WTC11 (cell line): ENCODE results near the gene HEY2. TPM values are rescaled to one million over a fixed set of nuclear protein-coding genes. Genes with fewer than 3 reads are reported as not detected.

Experiments used
- ATAC-seq: fragments of 200-7000 bp; cut with Tn5 transposase; 2 replicates; pipeline ENCODE4 v1.10.0; 2021; ENCODE audit warnings: mild to moderate bottlenecking, moderate library complexity
- CTCF ChIA-PET: fragments of 300-600 bp; sonication (Branson Sonifier 250); formaldehyde crosslinking; loops from one replicate; lab custom pipeline; 2021; ENCODE audit warnings: antibody characterized with exemption; lab: Charles Lee
- POLR2A ChIA-PET: fragments of 350-600 bp; sonication (Branson Sonifier 250); formaldehyde crosslinking; loops from one replicate; lab custom pipeline; 2021; ENCODE audit warnings: antibody characterized with exemption; lab: Charles Lee
- DNase-seq: peaks from one replicate; pipeline ENCODE4 v3.0.0; 2021; ENCODE audit warnings: low spot score
- H3K27ac Mint-ChIP-seq: 2 replicates; pipeline ENCODE4 v1.8.0; 2021; ENCODE audit warnings: mixed read lengths
- H3K27me3 Mint-ChIP-seq: 2 replicates; pipeline ENCODE4 v1.8.0; 2021; ENCODE audit warnings: low read depth, mild to moderate bottlenecking, moderate library complexity, mixed read lengths
- H3K36me3 Mint-ChIP-seq: 2 replicates; pipeline ENCODE4 v1.8.0; 2021; ENCODE audit warnings: mixed read lengths
- H3K4me1 Mint-ChIP-seq: 2 replicates; pipeline ENCODE4 v1.8.0; 2022; ENCODE audit warnings: mixed read lengths
- H3K4me3 Mint-ChIP-seq: 2 replicates; pipeline ENCODE4 v1.8.0; 2021; ENCODE audit warnings: mild to moderate bottlenecking, moderate library complexity, mixed read lengths
- H3K9me3 Mint-ChIP-seq: 2 replicates; pipeline ENCODE4 v1.8.0; 2021; ENCODE audit warnings: mixed read lengths
- AFF4 ChIP-seq: sonication (generic); formaldehyde crosslinking; IDR thresholded peaks from 2 replicates; pipeline ENCODE4 v1.8.1; 2023; ENCODE audit warnings: mild to moderate bottlenecking, missing genetic modification reagents, borderline replicate concordance
- CREB1 ChIP-seq: sonication (generic); formaldehyde crosslinking; IDR thresholded peaks from 2 replicates; pipeline ENCODE4 v1.8.0; 2023; ENCODE audit warnings: mild to moderate bottlenecking, missing genetic modification reagents
- CREM ChIP-seq: sonication (generic); formaldehyde crosslinking; IDR thresholded peaks from 2 replicates; pipeline ENCODE4 v1.8.1; 2022; ENCODE audit warnings: mild to moderate bottlenecking, missing genetic modification reagents, moderate library complexity
- ETV6 ChIP-seq: sonication (generic); formaldehyde crosslinking; IDR thresholded peaks from 2 replicates; pipeline ENCODE4 v1.8.1; 2022; ENCODE audit warnings: mild to moderate bottlenecking, missing genetic modification reagents
- FOXK1 ChIP-seq: sonication (generic); formaldehyde crosslinking; IDR thresholded peaks from 2 replicates; pipeline ENCODE4 v1.8.0; 2022; ENCODE audit warnings: mild to moderate bottlenecking, moderate library complexity, missing genetic modification reagents
- JUN ChIP-seq: sonication (generic); formaldehyde crosslinking; IDR thresholded peaks from 2 replicates; pipeline ENCODE4 v1.8.0; 2023; ENCODE audit warnings: mild to moderate bottlenecking, missing genetic modification reagents
- MXD4 ChIP-seq: fragments of 250-450 bp; sonication (Bioruptor Pico); IDR thresholded peaks from 2 replicates; pipeline ENCODE4 v1.8.0; 2021; ENCODE audit warnings: mild to moderate bottlenecking, moderate library complexity, borderline replicate concordance
- NR2C2 ChIP-seq: sonication (generic); formaldehyde crosslinking; IDR thresholded peaks from 2 replicates; pipeline ENCODE4 v1.8.0; 2022; ENCODE audit warnings: mild to moderate bottlenecking, missing genetic modification reagents
- TEAD1 ChIP-seq: sonication (generic); formaldehyde crosslinking; IDR thresholded peaks from 2 replicates; pipeline ENCODE4 v1.8.0; 2022; ENCODE audit warnings: mild to moderate bottlenecking, missing genetic modification reagents
- ZNF281 ChIP-seq: sonication (generic); formaldehyde crosslinking; IDR thresholded peaks from 2 replicates; pipeline ENCODE4 v1.8.0; 2023; ENCODE audit warnings: mild to moderate bottlenecking, missing genetic modification reagents
- ZNF416 ChIP-seq: fragments of 250-450 bp; sonication (Bioruptor Pico); IDR thresholded peaks from 2 replicates; pipeline ENCODE4 v1.9.0; 2021; ENCODE audit warnings: mild to moderate bottlenecking, inconsistent platforms
- ZNF423 ChIP-seq: fragments of 250-450 bp; sonication (Bioruptor Pico); IDR thresholded peaks from 2 replicates; pipeline ENCODE4 v2.1.2; 2022; ENCODE audit warnings: mild to moderate bottlenecking, moderate library complexity
- total RNA-seq: library from RNA; stranded (reverse); gene quantifications from 3 replicates; pipeline ENCODE4 v1.2.3, GENCODE V29; 2021
- TF ChIP-seq, protein P1 (sequence below): sonication (generic); formaldehyde crosslinking; IDR thresholded peaks from 2 replicates; pipeline ENCODE4 v1.8.1; 2023; ENCODE audit warnings: mild to moderate bottlenecking, moderate library complexity, missing genetic modification reagents
- TF ChIP-seq, protein P2 (sequence below): fragments of 250-450 bp; sonication (Bioruptor Pico); IDR thresholded peaks from 2 replicates; pipeline ENCODE4 v1.8.0; 2021; ENCODE audit warnings: mild to moderate bottlenecking
- TF ChIP-seq, protein P3 (sequence below): sonication (generic); formaldehyde crosslinking; IDR thresholded peaks from 2 replicates; pipeline ENCODE4 v1.8.0; 2022; ENCODE audit warnings: mild to moderate bottlenecking, missing genetic modification reagents
- TF ChIP-seq, protein P4 (sequence below): sonication (generic); formaldehyde crosslinking; IDR thresholded peaks from 2 replicates; pipeline ENCODE4 v1.8.0; 2023; ENCODE audit warnings: missing genetic modification reagents, mild to moderate bottlenecking, borderline replicate concordance
- TF ChIP-seq, protein P5 (sequence below): sonication (generic); formaldehyde crosslinking; IDR thresholded peaks from 2 replicates; pipeline ENCODE4 v1.8.1; 2023; ENCODE audit warnings: mild to moderate bottlenecking, missing genetic modification reagents

The HEY2 gene
- total RNA-seq, 1 experiment from 2014 or later = 10.6 TPM

- TF ChIP-seq AFF4 (CRISPR knock-in tag) = no peak
- no peak for TF ChIP-seq ETV6 (CRISPR knock-in tag)
- no peak for TF ChIP-seq MXD4 (CRISPR knock-in tag)
These were observed 5.8 kb upstream of the HEY2 start (continued) for GRCh38 chr6:125743604-125744003.

DNA sequence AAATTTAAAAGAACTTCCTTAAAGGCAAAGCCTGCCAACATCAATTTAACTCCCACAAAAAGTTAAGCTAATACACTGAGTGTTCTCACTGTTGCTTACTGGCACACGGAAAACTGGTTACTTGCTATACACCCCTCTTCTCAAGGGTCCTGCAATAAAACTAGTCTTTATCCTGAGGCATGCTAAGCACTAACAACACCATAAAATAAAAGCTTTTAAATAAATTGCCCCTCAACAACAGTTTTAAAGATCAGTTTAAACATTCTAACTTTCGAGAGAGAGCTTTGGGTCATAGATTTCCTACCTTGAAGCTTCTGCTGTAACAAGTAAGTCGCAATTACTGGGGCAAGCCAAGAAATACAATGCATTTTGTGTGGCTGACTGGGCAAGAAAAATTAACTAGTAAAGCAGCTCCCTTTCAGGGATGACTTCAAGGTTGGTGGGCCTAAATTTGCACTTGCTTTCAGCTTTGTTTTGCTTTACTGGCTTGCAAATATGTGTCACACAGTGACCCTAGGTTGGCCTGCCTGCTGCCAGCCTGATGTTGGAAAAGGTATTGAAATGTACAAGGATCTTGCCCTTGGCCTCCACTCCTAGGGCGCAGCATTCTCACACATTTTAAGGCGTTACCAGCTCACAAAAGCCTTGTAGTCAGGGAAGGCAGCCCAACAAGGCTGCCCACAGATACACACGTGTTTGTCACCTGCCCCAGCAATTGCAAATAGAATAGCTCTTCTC, 4.0 kb upstream of the HEY2 start:
- CTCF ChIA-PET = interaction anchor here (0.9 to 1.7 kb wide), 7 partner anchors 9 to 211 kb away, joined by 3 to 12 read pairs (median 4); partner anchors contain the start of genes HINT3 and NCOA7
- H3K36me3 Mint-ChIP-seq = no peaks in the 10 kb centered on the region
- TF ChIP-seq, protein P1, sequence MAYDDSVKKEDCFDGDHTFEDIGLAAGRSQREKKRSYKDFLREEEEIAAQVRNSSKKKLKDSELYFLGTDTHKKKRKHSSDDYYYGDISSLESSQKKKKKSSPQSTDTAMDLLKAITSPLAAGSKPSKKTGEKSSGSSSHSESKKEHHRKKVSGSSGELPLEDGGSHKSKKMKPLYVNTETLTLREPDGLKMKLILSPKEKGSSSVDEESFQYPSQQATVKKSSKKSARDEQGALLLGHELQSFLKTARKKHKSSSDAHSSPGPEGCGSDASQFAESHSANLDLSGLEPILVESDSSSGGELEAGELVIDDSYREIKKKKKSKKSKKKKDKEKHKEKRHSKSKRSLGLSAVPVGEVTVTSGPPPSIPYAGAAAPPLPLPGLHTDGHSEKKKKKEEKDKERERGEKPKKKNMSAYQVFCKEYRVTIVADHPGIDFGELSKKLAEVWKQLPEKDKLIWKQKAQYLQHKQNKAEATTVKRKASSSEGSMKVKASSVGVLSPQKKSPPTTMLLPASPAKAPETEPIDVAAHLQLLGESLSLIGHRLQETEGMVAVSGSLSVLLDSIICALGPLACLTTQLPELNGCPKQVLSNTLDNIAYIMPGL (CRISPR knock-in tag) = no peak
- TF ChIP-seq, protein P2, sequence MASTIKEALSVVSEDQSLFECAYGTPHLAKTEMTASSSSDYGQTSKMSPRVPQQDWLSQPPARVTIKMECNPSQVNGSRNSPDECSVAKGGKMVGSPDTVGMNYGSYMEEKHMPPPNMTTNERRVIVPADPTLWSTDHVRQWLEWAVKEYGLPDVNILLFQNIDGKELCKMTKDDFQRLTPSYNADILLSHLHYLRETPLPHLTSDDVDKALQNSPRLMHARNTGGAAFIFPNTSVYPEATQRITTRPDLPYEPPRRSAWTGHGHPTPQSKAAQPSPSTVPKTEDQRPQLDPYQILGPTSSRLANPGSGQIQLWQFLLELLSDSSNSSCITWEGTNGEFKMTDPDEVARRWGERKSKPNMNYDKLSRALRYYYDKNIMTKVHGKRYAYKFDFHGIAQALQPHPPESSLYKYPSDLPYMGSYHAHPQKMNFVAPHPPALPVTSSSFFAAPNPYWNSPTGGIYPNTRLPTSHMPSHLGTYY (CRISPR knock-in tag) = no peak
- TF ChIP-seq NR2C2 (CRISPR knock-in tag) (no peak), ZNF416 (CRISPR knock-in tag) (no peak), TEAD1 (CRISPR knock-in tag) (peak; percentile 96), CREB1 (CRISPR knock-in tag) (peak; percentile 23; the same call in 1 of the 2 replicates), JUN (CRISPR knock-in tag) (0 out of 2 replicates have a peak, but pooled peaks have one; percentile 54), ETV6 (CRISPR knock-in tag) (peak; percentile 41; the same call in 1 of the 2 replicates), CREM (CRISPR knock-in tag) (0 out of 2 replicates have a peak, but pooled peaks have one; percentile 26), ZNF423 (CRISPR knock-in tag) (no peak), ZNF281 (no peak), FOXK1 (CRISPR knock-in tag) (peak; percentile 97; the same call in 1 of the 2 replicates)
- TF ChIP-seq, protein P3, sequence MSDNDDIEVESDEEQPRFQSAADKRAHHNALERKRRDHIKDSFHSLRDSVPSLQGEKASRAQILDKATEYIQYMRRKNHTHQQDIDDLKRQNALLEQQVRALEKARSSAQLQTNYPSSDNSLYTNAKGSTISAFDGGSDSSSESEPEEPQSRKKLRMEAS (CRISPR knock-in tag) = peak; percentile 89
- TF ChIP-seq, protein P4, sequence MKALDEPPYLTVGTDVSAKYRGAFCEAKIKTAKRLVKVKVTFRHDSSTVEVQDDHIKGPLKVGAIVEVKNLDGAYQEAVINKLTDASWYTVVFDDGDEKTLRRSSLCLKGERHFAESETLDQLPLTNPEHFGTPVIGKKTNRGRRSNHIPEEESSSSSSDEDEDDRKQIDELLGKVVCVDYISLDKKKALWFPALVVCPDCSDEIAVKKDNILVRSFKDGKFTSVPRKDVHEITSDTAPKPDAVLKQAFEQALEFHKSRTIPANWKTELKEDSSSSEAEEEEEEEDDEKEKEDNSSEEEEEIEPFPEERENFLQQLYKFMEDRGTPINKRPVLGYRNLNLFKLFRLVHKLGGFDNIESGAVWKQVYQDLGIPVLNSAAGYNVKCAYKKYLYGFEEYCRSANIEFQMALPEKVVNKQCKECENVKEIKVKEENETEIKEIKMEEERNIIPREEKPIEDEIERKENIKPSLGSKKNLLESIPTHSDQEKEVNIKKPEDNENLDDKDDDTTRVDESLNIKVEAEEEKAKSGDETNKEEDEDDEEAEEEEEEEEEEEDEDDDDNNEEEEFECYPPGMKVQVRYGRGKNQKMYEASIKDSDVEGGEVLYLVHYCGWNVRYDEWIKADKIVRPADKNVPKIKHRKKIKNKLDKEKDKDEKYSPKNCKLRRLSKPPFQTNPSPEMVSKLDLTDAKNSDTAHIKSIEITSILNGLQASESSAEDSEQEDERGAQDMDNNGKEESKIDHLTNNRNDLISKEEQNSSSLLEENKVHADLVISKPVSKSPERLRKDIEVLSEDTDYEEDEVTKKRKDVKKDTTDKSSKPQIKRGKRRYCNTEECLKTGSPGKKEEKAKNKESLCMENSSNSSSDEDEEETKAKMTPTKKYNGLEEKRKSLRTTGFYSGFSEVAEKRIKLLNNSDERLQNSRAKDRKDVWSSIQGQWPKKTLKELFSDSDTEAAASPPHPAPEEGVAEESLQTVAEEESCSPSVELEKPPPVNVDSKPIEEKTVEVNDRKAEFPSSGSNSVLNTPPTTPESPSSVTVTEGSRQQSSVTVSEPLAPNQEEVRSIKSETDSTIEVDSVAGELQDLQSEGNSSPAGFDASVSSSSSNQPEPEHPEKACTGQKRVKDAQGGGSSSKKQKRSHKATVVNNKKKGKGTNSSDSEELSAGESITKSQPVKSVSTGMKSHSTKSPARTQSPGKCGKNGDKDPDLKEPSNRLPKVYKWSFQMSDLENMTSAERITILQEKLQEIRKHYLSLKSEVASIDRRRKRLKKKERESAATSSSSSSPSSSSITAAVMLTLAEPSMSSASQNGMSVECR (CRISPR knock-in tag) = 0 out of 2 replicates have a peak, but pooled peaks have one; percentile 48
- TF ChIP-seq, protein P5, sequence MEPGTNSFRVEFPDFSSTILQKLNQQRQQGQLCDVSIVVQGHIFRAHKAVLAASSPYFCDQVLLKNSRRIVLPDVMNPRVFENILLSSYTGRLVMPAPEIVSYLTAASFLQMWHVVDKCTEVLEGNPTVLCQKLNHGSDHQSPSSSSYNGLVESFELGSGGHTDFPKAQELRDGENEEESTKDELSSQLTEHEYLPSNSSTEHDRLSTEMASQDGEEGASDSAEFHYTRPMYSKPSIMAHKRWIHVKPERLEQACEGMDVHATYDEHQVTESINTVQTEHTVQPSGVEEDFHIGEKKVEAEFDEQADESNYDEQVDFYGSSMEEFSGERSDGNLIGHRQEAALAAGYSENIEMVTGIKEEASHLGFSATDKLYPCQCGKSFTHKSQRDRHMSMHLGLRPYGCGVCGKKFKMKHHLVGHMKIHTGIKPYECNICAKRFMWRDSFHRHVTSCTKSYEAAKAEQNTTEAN (CRISPR knock-in tag) = peak; percentile 70; the same call in 1 of the 2 replicates

More for the DNA sequence above, 4.0 kb upstream of the HEY2 start:
- ATAC-seq (peak; percentile 49), DNase-seq (peak; percentile 52)
- POLR2A ChIA-PET = interaction anchor here (0.6 to 1.3 kb wide), 6 partner anchors 13 to 433 kb away, joined by 3 to 7 read pairs (median 4); partner anchors contain the start of gene NCOA7
- peak overlapping the region; percentile 99 for H3K27ac Mint-ChIP-seq
- H3K4me3 Mint-ChIP-seq = peak overlapping the region; percentile 78
- no peaks in the 10 kb centered on the region for H3K9me3 Mint-ChIP-seq
- peaks cover 25% of the 10 kb centered on the region for H3K27me3 Mint-ChIP-seq
- H3K4me1 Mint-ChIP-seq = peaks cover 54% of the 10 kb centered on the region
